HG03460 (cell line): ENCODE data around the gene SCEL.
A peak's percentile ranks its signal among the peaks of the same experiment; 100 is the strongest.

ENCODE experiments used
- ATAC-seq: cut with Tn5 transposase; IDR thresholded peaks from one replicate; pipeline ENCODE4 v1.9.1; 2021; ENCODE audit not compliant: unreplicated experiment

SCEL gene

GRCh38 chr13:77548594-77548993, 13.1 kb downstream of the SCEL start:
- no peak for ATAC-seq

- ATAC-seq, result no peak
These were observed 18.6 kb downstream of the SCEL start for GRCh38 chr13:77554069-77554468.

GRCh38 chr13:77555246-77555645, 19.7 kb downstream of the SCEL start:
- ATAC-seq, result no peak

GRCh38 chr13:77558016-77558415, 22.5 kb downstream of the SCEL start:
- no peak for ATAC-seq

GRCh38 chr13:77563111-77563510, 27.6 kb downstream of the SCEL start:
- ATAC-seq, result no peak

- ATAC-seq, result peak; percentile 70
These were observed 30.1 kb downstream of the SCEL start for GRCh38 chr13:77565635-77566034.

GRCh38 chr13:77571956-77572355, 36.5 kb downstream of the SCEL start:
- ATAC-seq, result no peak

- ATAC-seq, result no peak
These were observed 38.6 kb downstream of the SCEL start for GRCh38 chr13:77574096-77574495.

GRCh38 chr13:77579959-77580358, 44.5 kb downstream of the SCEL start:
- no peak for ATAC-seq

- no peak for ATAC-seq
These were observed 45.2 kb downstream of the SCEL start for GRCh38 chr13:77580748-77581147.

GRCh38 chr13:77583581-77583980, 48.1 kb downstream of the SCEL start:
- peak; percentile 61 for ATAC-seq

- ATAC-seq, result no peak
These were observed 48.6 kb downstream of the SCEL start for GRCh38 chr13:77584106-77584505.

GRCh38 chr13:77595166-77595810, 59.8 kb downstream of the SCEL start:
- no peak for ATAC-seq

- no peak for ATAC-seq
These were observed 61.3 kb downstream of the SCEL start for GRCh38 chr13:77596777-77597176.

- no peak for ATAC-seq
These were observed 63.8 kb downstream of the SCEL start for GRCh38 chr13:77599351-77599750.

- ATAC-seq, result no peak
These were observed 65.2 kb downstream of the SCEL start for GRCh38 chr13:77600701-77601100.

- no peak for ATAC-seq
These were observed 75.6 kb downstream of the SCEL start for GRCh38 chr13:77611068-77611467.

GRCh38 chr13:77616027-77616426, 80.5 kb downstream of the SCEL start:
- no peak for ATAC-seq

- ATAC-seq, result no peak
These were observed 84.1 kb downstream of the SCEL start for GRCh38 chr13:77619655-77620054.

- no peak for ATAC-seq
These were observed 84.6 kb downstream of the SCEL start for GRCh38 chr13:77620138-77620537.

GRCh38 chr13:77623806-77624205, 88.3 kb downstream of the SCEL start:
- no peak for ATAC-seq

GRCh38 chr13:77628170-77628569, 92.7 kb downstream of the SCEL start:
- ATAC-seq, result no peak

GRCh38 chr13:77637588-77637987, 102.1 kb downstream of the SCEL start:
- no peak for ATAC-seq
